Psoas muscle (tissue), 8 donors: ENCODE measurements around the gene EAPP. TPM values are rescaled to one million over a fixed set of nuclear protein-coding genes. Genes with fewer than 3 reads are reported as not detected.
"Not testable (repeated sequence)": the region's sequence is repeated elsewhere in the genome, so short reads cannot be mapped to it uniquely, and the experiment has no call there.

Experiments used
- ATAC-seq, 4 donors: fragments of 200-7000 bp; cut with Tn5 transposase; one replicate each; pipeline ENCODE4 v1.9.1; 2020; ENCODE audit warnings: moderate library complexity in 3 of 4, mild to moderate bottlenecking in 2 of 4
- DNase-seq, 2 donors: peaks; one replicate each; pipeline ENCODE4 v3.0.0-alpha.2; 2020
- H3K27ac ChIP-seq: fragments of 200-600 bp; one replicate; pipeline ENCODE4 v1.8.0; 2022
- H3K27me3 ChIP-seq, 3 donors: fragments of 200-600 bp in 1 of 3; one replicate each; pipeline versions ENCODE4 v1.6.1 to v1.8.0; 2013 to 2022; ENCODE audit warnings: low read length in 2 of 3, mild to moderate bottlenecking in 2 of 3, moderate library complexity in 1 of 3; ENCODE audit not compliant: insufficient read depth in 3 of 3
- H3K36me3 ChIP-seq, 2 donors: fragments of 200-600 bp in 1 of 2; one replicate each; pipeline versions ENCODE4 v1.6.1 to v1.8.0; 2013 to 2022; ENCODE audit warnings: low read depth in 1 of 2, mild to moderate bottlenecking in 1 of 2, moderate library complexity in 1 of 2; ENCODE audit not compliant: insufficient read depth in 1 of 2
- H3K4me1 ChIP-seq: fragments of 200-600 bp; one replicate; pipeline ENCODE4 v1.8.0; 2022
- H3K4me3 ChIP-seq: fragments of 200-600 bp; one replicate; pipeline ENCODE4 v1.8.0; 2022; ENCODE audit warnings: mild to moderate bottlenecking
- H3K9me3 ChIP-seq: fragments of 200-600 bp; one replicate; pipeline ENCODE4 v1.8.0; 2022
- CTCF ChIP-seq: fragments of 200-600 bp; IDR thresholded peaks from one replicate; pipeline ENCODE4 v1.8.0; 2022; ENCODE audit warnings: antibody characterized with exemption
- WGBS, 3 donors: extraction: QIAGEN DNeasy Blood & Tissue Kit; methylation state at CpG; one replicate each; pipeline versions ENCODE4 v1.1.6 to v1.1.7; 2013; 5-methylcytosine and 5-hydroxymethylcytosine counted together
- intact Hi-C, 2 donors: fragments of 100-400 bp; cut with DNase I; formaldehyde crosslinking; loops; one replicate each; pipeline versions ENCODE4 v1.11.0 to v1.14.2; 2022
- polyA plus RNA-seq, 3 donors: library from polyadenylated mRNA; stranded (reverse); fragments of 200-250 nt; gene quantifications; one replicate each; pipeline ENCODE4 v1.2.3, GENCODE V29; 2013
- total RNA-seq, 4 donors: library from RNA; stranded (reverse); fragmentation: NEBNext Ultra II Directional in 2 of 4; extraction: Animal tissue kit (Norgen Biotek cat#: 25700) in 2 of 4; gene quantifications; one replicate each; pipeline versions ENCODE4 v1.2.1 to v1.2.4, GENCODE V29; 2021 to 2023
- donor health status: healthy with polysubstance abuse.
- donor health status: DM: no; HTN: no; CAD: no; lungs with moderate emphysema.
- donor health status: Bipolar disorder and iron deficiency.
- donor health status: healthy.
- donor health status: DM: yes; HTN: yes; CAD: no.
- donor health status: DM: no; HTN: no; CAD: no.
- donor health status: DM: no; HTN: no; CAD: no.
- donor health status: DM: yes; HTN: yes; CAD: no.

Gene EAPP
- total and polyA plus RNA-seq, 7 donors: 16.5 to 30.1 (median 22.9) TPM

- H3K27me3 ChIP-seq: no peaks in the 10 kb centered on the region
- 43 to 72% (median 61%) methylated on average over 9 of the region's 9 CpGs for WGBS, 3 donors
- H3K4me1 ChIP-seq: no peaks in the 10 kb centered on the region
- no peak for TF ChIP-seq CTCF
- no peak for ATAC-seq
- no peaks in the 10 kb centered on the region for H3K36me3 ChIP-seq
- H3K9me3 ChIP-seq: no peaks in the 10 kb centered on the region
- intact Hi-C loops: no loop called here
- DNase-seq: no peak
- H3K27ac ChIP-seq: peak overlapping the region; percentile 56
- peak overlapping the region; percentile 13 for H3K4me3 ChIP-seq
Observed at GRCh38 chr14:34554540-34555250, 15.2 kb upstream of the EAPP start.

- ATAC-seq, DNase-seq, H3K27me3 ChIP-seq, intact Hi-C loops, H3K4me3 ChIP-seq, H3K36me3 ChIP-seq, H3K4me1 ChIP-seq, H3K9me3 ChIP-seq: not testable (repeated sequence)
- H3K27ac ChIP-seq: peak overlapping the region; percentile 58
- whole genome bisulfite sequencing, 3 donors: 80 to 93% (median 80%) methylated on average over 19 of the region's 19 CpGs
Observed at GRCh38 chr14:34549276-34549966, 9.9 kb upstream of the EAPP start.

- no peaks in the 10 kb centered on the region for H3K9me3 ChIP-seq
- H3K36me3 ChIP-seq: no peaks in the 10 kb centered on the region
- no peak overlapping the region for H3K4me3 ChIP-seq
- no peak for TF ChIP-seq CTCF
- intact Hi-C loops: no loop called here
- ATAC-seq (no peak), DNase-seq (no peak)
- H3K4me1 ChIP-seq: no peaks in the 10 kb centered on the region
- WGBS, 3 donors: 84 to 92% (median 88%) methylated on average over 14 of the region's 14 CpGs
- H3K27ac ChIP-seq: peak overlapping the region; percentile 58
- H3K27me3 ChIP-seq: no peaks in the 10 kb centered on the region
Observed at GRCh38 chr14:34548472-34548981, 9.0 kb upstream of the EAPP start.

- H3K27me3 ChIP-seq, DNase-seq, H3K4me1 ChIP-seq, intact Hi-C loops, H3K9me3 ChIP-seq, H3K4me3 ChIP-seq, H3K36me3 ChIP-seq, H3K27ac ChIP-seq: not testable (repeated sequence)
- peak; percentile 12 to 29 (median 24) for ATAC-seq
- WGBS, 3 donors: no CpG with 5 or more reads among the region's 16 CpGs
Observed at GRCh38 chr14:34547136-34547520, 7.6 kb upstream of the EAPP start.

- H3K36me3 ChIP-seq, H3K9me3 ChIP-seq, H3K27me3 ChIP-seq, H3K27ac ChIP-seq, DNase-seq, H3K4me1 ChIP-seq, intact Hi-C loops, H3K4me3 ChIP-seq: not testable (repeated sequence)
- ATAC-seq: peak; percentile 92 to 95 (median 94)
- no CpG with 5 or more reads among the region's 68 CpGs for WGBS, 3 donors
Observed at GRCh38 chr14:34546272-34547135, 7.0 kb upstream of the EAPP start.

GRCh38 chr14:34540181-34541059 lies 919 bp upstream of the EAPP start:
- H3K27ac ChIP-seq: peak overlapping the region; percentile 97
- intact Hi-C loops, H3K27me3 ChIP-seq, H3K9me3 ChIP-seq, DNase-seq, ATAC-seq: not testable (repeated sequence)
- peaks cover 23% of the 10 kb centered on the region for H3K4me1 ChIP-seq
- H3K36me3 ChIP-seq: peaks cover 0 to 22% of the 10 kb centered on the region in 2 donors
- 82 to 88% (median 83%) methylated on average over 13 of the region's 19 CpGs for WGBS, 3 donors
- H3K4me3 ChIP-seq: peak overlapping the region; percentile 84
